Posterior vena cava (tissue), 2 donors: ENCODE measurements around the gene LRRC61. TPM values are rescaled to one million over a fixed set of nuclear protein-coding genes. Genes with fewer than 3 reads are reported as not detected.
"Not testable (repeated sequence)": the region's sequence is repeated elsewhere in the genome, so short reads cannot be mapped to it uniquely, and the experiment has no call there.

ENCODE experiments used
- DNase-seq: peaks from one replicate; pipeline ENCODE4 v3.0.0-alpha.2; 2020; ENCODE audit warnings: low spot score
- intact Hi-C, 2 donors: fragments of 100-400 bp; cut with DNase I; formaldehyde crosslinking; loops; one replicate each; pipeline versions ENCODE4 v1.14.1 to v1.14.2; 2022 to 2023
- long read RNA-seq, 2 donors: library from polyadenylated mRNA; unstranded; transcript quantifications; one replicate each; pipeline ENCODE4 v2.0.0, GENCODE V29; 2020 to 2021
- total RNA-seq, 2 donors: library from RNA; stranded (reverse); fragmentation: NEBNext Ultra II Directional; extraction: Animal tissue kit (Norgen Biotek cat#: 25700); gene quantifications; one replicate each; pipeline ENCODE4 v1.2.1, GENCODE V29; 2021
- donor health status: DM: yes; HTN: yes; CAD: no.
- donor health status: DM: yes; HTN: yes; CAD: no.

Gene LRRC61
- total RNA-seq: 1 to 10 TPM; 2.2 to 2.6 TPM
- long read RNA-seq, donor 1: 0 reads
- long read RNA-seq, donor 2, partial matches to known transcripts: 1 of 4 reads
- long read RNA-seq, donor 2, other reads (novel, unspliced or antisense): 1 of 4 reads

- intact Hi-C loops: no loop called here
- DNase-seq: no peak
Measured at GRCh38 chr7:150322833-150323681, at the start of gene LRRC61, which contains the start of gene ACTR3C. Gene LRRC61 (plus strand): TSS chr7:150323355. CDS start chr7:150336862, 13,507 bp downstream. Gene ACTR3C (minus strand): TSS chr7:150323545. CDS start chr7:150295296, 28,249 bp downstream.

- DNase-seq, intact Hi-C loops: not testable (repeated sequence)
Measured at GRCh38 chr7:150276132-150276695, 46.9 kb upstream of the LRRC61 start.

- DNase-seq, intact Hi-C loops: not testable (repeated sequence)
Measured at GRCh38 chr7:150278383-150278782, 44.8 kb upstream of the LRRC61 start.

- intact Hi-C loops: not testable (repeated sequence)
Measured at GRCh38 chr7:150281681-150282403, 41.3 kb upstream of the LRRC61 start.

GRCh38 chr7:150283111-150283510, 40.0 kb upstream of the LRRC61 start:
- DNase-seq, intact Hi-C loops: not testable (repeated sequence)

More at GRCh38 chr7:150281681-150282403, 41.3 kb upstream of the LRRC61 start:
- not testable (repeated sequence) for DNase-seq

- DNase-seq, intact Hi-C loops: not testable (repeated sequence)
Measured at GRCh38 chr7:150283608-150284007, 39.5 kb upstream of the LRRC61 start.

GRCh38 chr7:150285849-150286754, 37.1 kb upstream of the LRRC61 start:
- DNase-seq, intact Hi-C loops: not testable (repeated sequence)

GRCh38 chr7:150287815-150288214, 35.3 kb upstream of the LRRC61 start:
- DNase-seq, intact Hi-C loops: not testable (repeated sequence)

GRCh38 chr7:150288816-150289215, 34.3 kb upstream of the LRRC61 start:
- DNase-seq, intact Hi-C loops: not testable (repeated sequence)

- intact Hi-C loops, DNase-seq: not testable (repeated sequence)
Measured at GRCh38 chr7:150290317-150290716, 32.8 kb upstream of the LRRC61 start.

GRCh38 chr7:150295027-150295426, 28.1 kb upstream of the LRRC61 start:
- intact Hi-C loops, DNase-seq: not testable (repeated sequence)

- intact Hi-C loops, DNase-seq: not testable (repeated sequence)
Measured at GRCh38 chr7:150295614-150296013, 27.5 kb upstream of the LRRC61 start.

GRCh38 chr7:150296802-150297201, 26.4 kb upstream of the LRRC61 start:
- intact Hi-C loops: not testable (repeated sequence)

GRCh38 chr7:150297978-150298377, 25.2 kb upstream of the LRRC61 start:
- intact Hi-C loops: not testable (repeated sequence)

More at GRCh38 chr7:150296802-150297201, 26.4 kb upstream of the LRRC61 start:
- not testable (repeated sequence) for DNase-seq

GRCh38 chr7:150302908-150303310, 20.2 kb upstream of the LRRC61 start:
- DNase-seq, intact Hi-C loops: not testable (repeated sequence)

More at GRCh38 chr7:150297978-150298377, 25.2 kb upstream of the LRRC61 start:
- not testable (repeated sequence) for DNase-seq

- DNase-seq, intact Hi-C loops: not testable (repeated sequence)
Measured at GRCh38 chr7:150304499-150305258, 18.5 kb upstream of the LRRC61 start.

- DNase-seq, intact Hi-C loops: not testable (repeated sequence)
Measured at GRCh38 chr7:150305259-150305902, 17.8 kb upstream of the LRRC61 start.
